HG03039 (cell line): ENCODE data around the gene TBC1D2B.
A peak's percentile ranks its signal among the peaks of the same experiment; 100 is the strongest.

Source experiments
- ATAC-seq: cut with Tn5 transposase; IDR thresholded peaks from one replicate; pipeline ENCODE4 v1.9.1; 2021; ENCODE audit warnings: mild to moderate bottlenecking, moderate library complexity; ENCODE audit not compliant: unreplicated experiment

The TBC1D2B gene

GRCh38 chr15:78075490-78076230 is 1.9 kb downstream of the TBC1D2B start:
- ATAC-seq, result no peak

- ATAC-seq, result no peak
Measured at GRCh38 chr15:78073046-78073787, 4.3 kb downstream of the TBC1D2B start.

- no peak for ATAC-seq
Measured at GRCh38 chr15:78072080-78072892, 5.2 kb downstream of the TBC1D2B start.

- no peak for ATAC-seq
Measured at GRCh38 chr15:78071383-78071782, 6.1 kb downstream of the TBC1D2B start.

GRCh38 chr15:78070049-78070700 is 7.3 kb downstream of the TBC1D2B start:
- ATAC-seq, result no peak

GRCh38 chr15:78069462-78070029 is 8.0 kb downstream of the TBC1D2B start:
- ATAC-seq, result no peak

- ATAC-seq, result no peak
Measured at GRCh38 chr15:78069052-78069414, 8.5 kb downstream of the TBC1D2B start.

- ATAC-seq, result no peak
Measured at GRCh38 chr15:78067328-78068228, 9.9 kb downstream of the TBC1D2B start.

- ATAC-seq, result peak; percentile 37
Measured at GRCh38 chr15:78065973-78066946, 11.3 kb downstream of the TBC1D2B start.

GRCh38 chr15:78065284-78065872 is 12.1 kb downstream of the TBC1D2B start:
- ATAC-seq, result no peak

- ATAC-seq, result no peak
Measured at GRCh38 chr15:78064544-78064943, 13.0 kb downstream of the TBC1D2B start.

GRCh38 chr15:78063970-78064385 is 13.5 kb downstream of the TBC1D2B start:
- ATAC-seq, result no peak

GRCh38 chr15:78063217-78063616 is 14.3 kb downstream of the TBC1D2B start:
- no peak for ATAC-seq

GRCh38 chr15:78061963-78062427 is 15.5 kb downstream of the TBC1D2B start:
- no peak for ATAC-seq

GRCh38 chr15:78060232-78060631 is 17.3 kb downstream of the TBC1D2B start:
- no peak for ATAC-seq

GRCh38 chr15:78059110-78059839 is 18.2 kb downstream of the TBC1D2B start:
- no peak for ATAC-seq

- no peak for ATAC-seq
Measured at GRCh38 chr15:78058401-78058935, 19.0 kb downstream of the TBC1D2B start.
